ENCODE data around the gene GNAZ. TPM values are rescaled to one million over a fixed set of nuclear protein-coding genes. Genes with fewer than 3 reads are reported as not detected.

GNAZ gene
- total RNA-seq, 1 experiment from 2014 or later, result 3.9 TPM

DNA sequence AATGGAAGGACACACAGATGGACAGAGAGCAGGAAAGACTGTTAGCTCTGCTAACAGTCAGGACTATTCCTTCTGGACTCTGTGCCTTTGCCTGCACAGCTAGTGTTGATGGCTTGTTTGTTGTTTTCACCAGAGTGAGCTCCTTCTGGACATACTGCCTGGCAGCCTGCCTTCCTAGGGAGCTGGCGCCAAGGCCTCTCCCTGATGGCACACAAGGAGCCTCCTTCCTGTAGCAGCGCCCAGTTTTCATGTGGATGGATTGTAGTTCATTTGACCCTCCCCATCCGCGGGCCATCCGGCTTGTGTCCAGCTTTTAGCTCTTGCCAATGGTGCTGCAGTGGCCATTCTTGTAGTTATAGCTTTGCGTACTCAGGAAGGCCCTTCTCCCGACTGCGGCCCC lies 93.3 kb downstream of the GNAZ start:
- no peak for DNase-seq (ENCODE audit: low read depth, low spot score)
- in situ Hi-C loops (cut with HindIII; ENCODE audit: low pct_unique_long_range_greater_than_20kb, low sequenced_read_pairs), result no loop called here

DNA sequence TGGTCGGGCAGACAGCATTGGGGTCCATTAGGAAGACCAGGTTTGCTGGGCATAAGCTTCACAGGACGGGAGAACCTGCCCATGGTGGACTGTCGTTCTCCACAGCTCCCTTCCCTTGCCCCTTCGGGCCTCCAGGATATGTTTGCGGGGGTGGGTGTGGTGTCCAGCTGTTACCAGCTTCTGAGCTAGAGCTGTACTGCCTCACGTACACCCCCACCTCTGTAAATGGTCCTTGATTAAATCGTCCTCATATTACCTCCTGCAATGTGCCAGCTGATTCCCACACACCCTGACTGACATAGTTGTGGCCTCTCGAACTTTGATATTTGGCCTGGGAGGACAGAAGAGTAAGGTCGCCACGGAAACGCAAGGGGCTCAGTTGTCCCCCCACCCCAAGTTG lies 93.8 kb downstream of the GNAZ start:
- in situ Hi-C loops (cut with HindIII; ENCODE audit: low pct_unique_long_range_greater_than_20kb, low sequenced_read_pairs), result no loop called here

DNA sequence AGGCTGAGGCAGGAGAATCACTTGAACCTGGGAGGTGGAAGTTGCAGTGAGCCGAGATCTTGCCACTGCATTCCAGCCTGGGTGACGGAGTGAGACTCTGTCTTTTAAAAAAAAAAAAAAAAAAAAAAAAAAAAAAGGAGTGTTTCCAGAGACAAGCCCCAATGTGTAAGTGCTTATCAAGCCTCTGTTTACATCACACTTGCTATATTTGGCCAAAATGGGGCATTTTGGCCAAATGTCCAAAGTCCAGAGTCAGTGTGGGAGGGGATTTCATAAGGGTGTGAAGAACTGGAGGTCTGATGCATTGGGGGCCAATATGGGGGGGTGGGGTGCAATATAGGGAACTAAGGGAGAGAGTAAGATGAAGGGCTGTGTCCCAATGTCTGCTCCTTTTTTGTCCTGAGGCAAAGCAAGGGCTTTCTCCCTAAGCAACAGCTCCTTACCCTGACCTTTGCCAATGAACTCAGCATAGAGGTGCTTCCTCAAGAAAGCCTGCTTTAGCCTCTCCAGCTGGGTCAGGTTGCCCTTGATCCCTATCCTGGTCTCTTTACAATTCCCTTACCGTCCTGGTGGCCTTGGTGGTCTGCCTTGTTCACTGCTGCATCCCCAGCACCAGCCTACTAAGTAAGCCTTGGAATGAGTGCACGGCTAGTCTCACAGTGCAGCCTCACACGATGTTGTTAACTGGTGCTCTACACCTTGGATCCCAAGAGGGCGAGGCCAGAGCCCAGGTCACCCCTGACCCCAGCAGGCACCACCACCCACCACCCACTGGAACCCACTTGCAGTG lies 95.9 kb downstream of the GNAZ start:
- no peak for DNase-seq (ENCODE audit: low read depth, low spot score)
- in situ Hi-C loops (cut with HindIII; ENCODE audit: low pct_unique_long_range_greater_than_20kb, low sequenced_read_pairs), result no loop called here

More for the DNA sequence above, 93.8 kb downstream of the GNAZ start:
- no peak for DNase-seq (ENCODE audit: low read depth, low spot score)

DNA sequence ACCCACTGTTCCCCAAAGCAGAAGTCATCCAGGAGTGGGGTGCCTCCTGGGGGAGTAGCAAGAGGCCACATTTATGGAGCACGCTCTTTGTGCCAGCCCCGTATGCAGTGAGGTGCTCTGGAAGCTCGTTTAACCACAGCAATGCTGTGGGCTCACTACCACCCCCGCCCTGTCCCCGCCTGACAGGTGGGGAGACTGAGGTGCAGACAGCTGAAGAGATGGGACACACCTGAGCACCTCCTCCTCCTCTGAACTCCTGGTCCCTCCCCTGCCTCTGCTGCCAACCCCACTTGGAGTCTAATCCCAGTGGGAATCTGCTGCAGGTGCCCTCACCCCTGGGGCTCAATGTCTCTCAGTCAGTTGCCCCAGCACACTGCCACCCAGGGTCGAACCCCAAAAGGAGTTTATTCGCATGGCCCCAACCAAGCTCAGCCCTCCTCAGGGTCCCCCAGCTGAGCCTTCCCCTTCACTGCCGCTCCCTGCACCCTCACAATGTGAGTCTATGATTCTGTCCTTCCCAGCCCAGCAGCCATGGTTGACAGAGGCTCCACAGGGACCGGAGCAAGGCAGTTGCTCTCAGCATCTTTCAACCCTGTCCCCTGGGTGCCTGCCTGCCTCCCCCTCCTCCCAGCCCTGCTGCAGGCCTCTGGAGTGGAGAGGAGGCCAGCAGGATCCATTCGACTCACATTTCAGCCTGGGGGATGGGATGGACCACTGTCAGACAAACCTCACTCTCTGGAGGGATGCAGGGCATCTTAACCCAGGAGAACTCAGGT lies 96.7 kb downstream of the GNAZ start:
- no peak for DNase-seq (ENCODE audit: low read depth, low spot score)
- in situ Hi-C loops (cut with HindIII; ENCODE audit: low pct_unique_long_range_greater_than_20kb, low sequenced_read_pairs), result no loop called here

DNA sequence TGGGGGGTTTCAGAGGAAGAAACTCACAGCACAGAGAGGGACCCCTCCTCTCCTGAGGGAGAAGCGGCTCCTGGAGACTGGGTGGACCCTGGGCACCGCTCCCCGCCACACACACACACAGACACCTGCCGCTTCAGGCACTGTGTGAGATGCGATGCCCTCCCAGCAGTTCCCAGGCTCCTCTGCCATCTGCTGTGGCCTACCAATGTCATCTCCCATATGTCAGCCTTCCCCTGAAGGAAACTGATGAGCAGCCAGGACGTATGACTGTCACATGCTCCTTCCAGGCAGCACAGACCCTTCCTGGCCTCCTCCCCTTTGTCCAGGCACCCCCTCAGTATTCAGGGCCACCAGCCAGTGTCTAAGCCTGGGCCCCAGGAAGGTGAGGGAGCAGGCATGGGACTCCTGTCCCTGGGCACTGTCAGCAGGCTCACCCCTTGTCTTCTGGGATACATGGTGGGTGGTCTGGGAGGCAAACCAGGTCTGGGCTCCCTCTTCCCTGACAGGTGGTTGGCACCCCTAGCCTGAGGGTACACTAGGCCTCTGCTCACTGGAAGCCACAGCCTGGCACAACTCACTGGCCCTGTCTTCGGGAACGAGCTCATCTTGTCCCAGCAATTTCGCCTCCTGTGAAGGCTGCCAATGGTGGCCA lies 98.2 kb downstream of the GNAZ start:
- in situ Hi-C loops (cut with HindIII; ENCODE audit: low pct_unique_long_range_greater_than_20kb, low sequenced_read_pairs), result no loop called here
- DNase-seq (ENCODE audit: low read depth, low spot score), result no peak

GRCh38 chr22:23169043-23169406 lies 98.7 kb downstream of the GNAZ start:
- DNase-seq (ENCODE audit: low read depth, low spot score), result no peak
- in situ Hi-C loops (cut with HindIII; ENCODE audit: low pct_unique_long_range_greater_than_20kb, low sequenced_read_pairs), result no loop called here

Small RNA genes lying within 50 kb of the gene (small RNA-seq; reads per million reads assigned to genes)
- gene RF00017 (0 reads per million in 2 experiments), gene RF00066 (0 reads per million in 2 experiments)

Other genes with a start within 250 kb of the GNAZ start
- gene IGLL5, start 182.7 kb upstream of the GNAZ start, total RNA-seq (2014; rRNA removed; shearing (Covaris generic)), result not detected in 2 replicates
- not detected in 2 replicates for gene RSPH14, start 71.5 kb downstream of the GNAZ start, total RNA-seq (2014; rRNA removed; shearing (Covaris generic))
- gene RAB36, start 75.0 kb downstream of the GNAZ start, total RNA-seq (2014; rRNA removed; shearing (Covaris generic)), result 0.29 and 0.37 TPM in 2 replicates
- gene BCR, start 110.0 kb downstream of the GNAZ start, total RNA-seq (2014; rRNA removed; shearing (Covaris generic)), result 14.6 and 19.6 TPM in 2 replicates

All from SK-MEL-5 (cell line).